Osteoblast (primary cell): ENCODE results near the gene GRB7. TPM values are rescaled to one million over a fixed set of nuclear protein-coding genes. Genes with fewer than 3 reads are reported as not detected.
"Not testable (repeated sequence)": the region's sequence is repeated elsewhere in the genome, so short reads cannot be mapped to it uniquely, and the experiment has no call there.

Source experiments
- DNase-seq: peaks from one replicate; pipeline ENCODE4 v3.0.0; 2011; ENCODE audit warnings: low spot score, mixed read lengths; ENCODE audit not compliant: insufficient read length; ENCODE audit errors: missing footprints
- H2AFZ ChIP-seq: 2 replicates; pipeline ENCODE4 v1.6.0; 2011; ENCODE audit warnings: mild to moderate bottlenecking, low read length
- H3K27ac ChIP-seq: 2 replicates; pipeline ENCODE4 v1.5.1; 2011; ENCODE audit warnings: mild to moderate bottlenecking, low read depth, low read length, moderate library complexity
- H3K27me3 ChIP-seq: 2 replicates; pipeline ENCODE4 v1.6.0; 2012; ENCODE audit warnings: mild to moderate bottlenecking, control low read depth, inconsistent platforms, low read length, moderate library complexity; ENCODE audit not compliant: insufficient read depth
- H3K36me3 ChIP-seq: 2 replicates; pipeline ENCODE4 v1.5.1; 2011; ENCODE audit warnings: mild to moderate bottlenecking, low read length, control low read depth, moderate library complexity; ENCODE audit not compliant: insufficient read depth
- H3K4me1 ChIP-seq: 2 replicates; pipeline ENCODE4 v1.5.1; 2011; ENCODE audit warnings: mild to moderate bottlenecking, low read length, control low read depth, moderate library complexity; ENCODE audit not compliant: insufficient read depth
- H3K4me2 ChIP-seq: 2 replicates; pipeline ENCODE4 v1.6.0; 2011; ENCODE audit warnings: mild to moderate bottlenecking, low read length; ENCODE audit not compliant: insufficient read depth
- H3K4me3 ChIP-seq: fragments of 200-600 bp; sonication (generic); 3 replicates; pipeline ENCODE4 v1.5.1; 2012; ENCODE audit warnings: mild to moderate bottlenecking, low read length, inconsistent platforms; ENCODE audit not compliant: insufficient read depth
- H3K79me2 ChIP-seq: 2 replicates; pipeline ENCODE4 v1.6.0; 2012; ENCODE audit warnings: mild to moderate bottlenecking, low read length, control low read depth, inconsistent platforms; ENCODE audit not compliant: insufficient read depth
- H3K9me3 ChIP-seq: 2 replicates; pipeline ENCODE4 v1.5.1; 2011; ENCODE audit warnings: low read depth, low read length, control low read depth
- H4K20me1 ChIP-seq: 2 replicates; pipeline ENCODE4 v1.6.0; 2012; ENCODE audit warnings: mild to moderate bottlenecking, low read length, control low read depth; ENCODE audit not compliant: insufficient read depth
- CTCF ChIP-seq: IDR thresholded peaks from 2 replicates; pipeline ENCODE4 v1.5.1; 2011; ENCODE audit warnings: mild to moderate bottlenecking, low read depth, low read length, moderate library complexity; ENCODE audit errors: extremely low read depth
- total RNA-seq: library from RNA; depleted of rRNA; stranded (reverse); fragments of >200 nt; gene quantifications from 2 replicates; pipeline ENCODE4 v1.2.3, GENCODE V29; 2012

GRB7 gene
- total RNA-seq, 1 donor, result under 0.01 TPM

GRCh38 chr17:39695089-39695474 lies 42.7 kb upstream of the GRB7 start:
- no peaks in the 10 kb centered on the region for H3K36me3 ChIP-seq
- H3K9me3 ChIP-seq, result no peaks in the 10 kb centered on the region
- H3K4me3 ChIP-seq, result no peak overlapping the region
- TF ChIP-seq CTCF, result no peak
- H3K79me2 ChIP-seq, result peaks cover 5% of the 10 kb centered on the region
- no peak overlapping the region for H3K27ac ChIP-seq
- H2AFZ ChIP-seq, result no peak overlapping the region
- DNase-seq, result no peak
- no peaks in the 10 kb centered on the region for H3K4me1 ChIP-seq
- no peaks in the 10 kb centered on the region for H4K20me1 ChIP-seq
- H3K4me2 ChIP-seq, result no peak overlapping the region
- no peaks in the 10 kb centered on the region for H3K27me3 ChIP-seq

- Histone ChIP-seq H3K27ac (no peak overlapping the region), H3K4me2 (no peak overlapping the region), H3K27me3 (no peaks in the 10 kb centered on the region), H3K4me1 (peaks cover 8% of the 10 kb centered on the region), H3K9me3 (no peaks in the 10 kb centered on the region), H3K79me2 (peaks cover 20% of the 10 kb centered on the region), H2AFZ (no peak overlapping the region), H3K4me3 (no peak overlapping the region), H4K20me1 (peaks cover 8% of the 10 kb centered on the region), H3K36me3 (no peaks in the 10 kb centered on the region)
- no peak for DNase-seq
- no peak for TF ChIP-seq CTCF
Observed at GRCh38 chr17:39696731-39697130, 41.0 kb upstream of the GRB7 start.

GRCh38 chr17:39697961-39698360 lies 39.8 kb upstream of the GRB7 start:
- Histone ChIP-seq H3K4me2 (no peak overlapping the region), H3K27me3 (no peaks in the 10 kb centered on the region), H3K79me2 (peaks cover 32% of the 10 kb centered on the region), H3K9me3 (no peaks in the 10 kb centered on the region), H3K36me3 (no peaks in the 10 kb centered on the region), H3K4me3 (no peak overlapping the region), H2AFZ (no peak overlapping the region), H3K27ac (no peak overlapping the region), H4K20me1 (peaks cover 12% of the 10 kb centered on the region), H3K4me1 (peaks cover 8% of the 10 kb centered on the region)
- peak; percentile 53 for DNase-seq
- TF ChIP-seq CTCF, result no peak

- H3K4me2 ChIP-seq, result peak overlapping the region; percentile 86
- H3K9me3 ChIP-seq, H3K36me3 ChIP-seq, H3K27me3 ChIP-seq, H3K4me1 ChIP-seq: not testable (repeated sequence)
- peak overlapping the region; percentile 83 for H2AFZ ChIP-seq
- H3K27ac ChIP-seq, result peak overlapping the region; percentile 19
- H3K79me2 ChIP-seq, result peaks cover 45% of the 10 kb centered on the region
- H4K20me1 ChIP-seq, result peaks cover 20% of the 10 kb centered on the region
- peak overlapping the region; percentile 76 for H3K4me3 ChIP-seq
- peak; percentile 93 for DNase-seq
Observed at GRCh38 chr17:39699157-39699817, 38.5 kb upstream of the GRB7 start.
